Tibial nerve (tissue), 4 donors: Measurements from ENCODE around the gene PRLH. TPM values are rescaled to one million over a fixed set of nuclear protein-coding genes. Genes with fewer than 3 reads are reported as not detected.

Source experiments
- DNase-seq, 2 donors: peaks; one replicate each; pipeline ENCODE4 v3.0.0-alpha.2; 2019; ENCODE audit warnings: low spot score in 2 of 2
- H3K27ac ChIP-seq, 4 donors: fragments of 200-600 bp; sonication (generic) in 3 of 4; one replicate each; pipeline ENCODE4 v1.5.1; 2017 to 2019; ENCODE audit warnings: mild to moderate bottlenecking in 1 of 4
- H3K27me3 ChIP-seq, 2 donors: fragments of 200-600 bp; sonication (generic) in 1 of 2; one replicate each; pipeline versions ENCODE4 v1.5.1 to v1.6.0; 2017 to 2019
- H3K36me3 ChIP-seq, 3 donors: fragments of 200-600 bp; sonication (generic); one replicate each; pipeline ENCODE4 v1.5.1; 2018 to 2019
- H3K4me1 ChIP-seq, 4 donors: fragments of 200-600 bp; sonication (generic) in 3 of 4; one replicate each; pipeline ENCODE4 v1.5.1; 2017 to 2019
- H3K4me3 ChIP-seq, 4 donors: fragments of 200-600 bp; sonication (generic) in 3 of 4; one replicate each; pipeline ENCODE4 v1.5.1; 2017 to 2019; ENCODE audit warnings: mild to moderate bottlenecking in 1 of 4, moderate library complexity in 1 of 4
- H3K9me3 ChIP-seq, 4 donors: fragments of 200-600 bp; sonication (generic) in 3 of 4; one replicate each; pipeline ENCODE4 v1.5.1; 2017 to 2019
- CTCF ChIP-seq, 5 experiments: fragments of 200-600 bp in 3 of 5; fragments of 450-650 bp in 2 of 5; sonication (generic) in 3 of 5; IDR thresholded peaks; one replicate each; pipeline ENCODE4 v1.5.1; 2016 to 2019; ENCODE audit warnings: antibody characterized with exemption in 5 of 5, mild to moderate bottlenecking in 3 of 5, moderate library complexity in 2 of 5
- EP300 ChIP-seq, 2 donors: sonication (generic); formaldehyde crosslinking; IDR thresholded peaks; one replicate each; pipeline ENCODE4 v1.6.1; 2017; ENCODE audit warnings: antibody characterized with exemption in 2 of 2, mild to moderate bottlenecking in 1 of 2
- POLR2A ChIP-seq, 2 donors: fragments of 450-650 bp; IDR thresholded peaks; one replicate each; pipeline ENCODE4 v1.6.1; 2017; ENCODE audit warnings: antibody characterized with exemption in 2 of 2, mild to moderate bottlenecking in 2 of 2, moderate library complexity in 2 of 2
- WGBS, 2 donors: methylation state at CpG; one replicate each; pipeline ENCODE4 v1.1.5; 2018; 5-methylcytosine and 5-hydroxymethylcytosine counted together
- total RNA-seq, 4 donors: library from RNA; depleted of rRNA; stranded (reverse); fragments of >200 nt; gene quantifications; one replicate each; pipeline ENCODE4 v1.1.0, GENCODE V29; 2016

PRLH gene
- total RNA-seq, 4 donors from 2014 or later: not detected

GRCh38 chr2:237546040-237546875 lies 20.1 kb upstream of the PRLH start:
- TF ChIP-seq EP300 (IDR thresholded peaks at IDR 0.05) (no peak), CTCF (IDR thresholded peaks at IDR 0.05) (no peak), POLR2A (IDR thresholded peaks at IDR 0.05) (no peak)
- Histone ChIP-seq H3K4me3 (no peak overlapping the region), H3K27me3 (no peaks in the 10 kb centered on the region), H3K4me1 (peaks cover 0 to under 1% (median 0%) of the 10 kb centered on the region in 4 donors), H3K36me3 (peaks cover 0 to 8% (median 0%) of the 10 kb centered on the region in 3 donors), H3K9me3 (peaks cover 0 to 7% (median 0%) of the 10 kb centered on the region in 4 donors), H3K27ac (no peak overlapping the region)
- 67 to 75% methylated on average over 8 of the region's 8 CpGs for WGBS, 2 donors
- no peak for DNase-seq

- Histone ChIP-seq H3K9me3 (peaks cover 0 to 6% (median 0%) of the 10 kb centered on the region in 4 donors), H3K27ac (no peak overlapping the region), H3K36me3 (peaks cover 0 to 11% (median 0%) of the 10 kb centered on the region in 3 donors), H3K4me3 (no peak overlapping the region), H3K4me1 (no peaks in the 10 kb centered on the region), H3K27me3 (no peaks in the 10 kb centered on the region)
- 69 to 73% methylated on average over 13 of the region's 13 CpGs for WGBS, 2 donors
- no peak for DNase-seq
- TF ChIP-seq CTCF (IDR thresholded peaks at IDR 0.05) (no peak), POLR2A (IDR thresholded peaks at IDR 0.05) (no peak), EP300 (IDR thresholded peaks at IDR 0.05) (no peak)
These were observed 19.4 kb upstream of the PRLH start for GRCh38 chr2:237546876-237547395.

DNA sequence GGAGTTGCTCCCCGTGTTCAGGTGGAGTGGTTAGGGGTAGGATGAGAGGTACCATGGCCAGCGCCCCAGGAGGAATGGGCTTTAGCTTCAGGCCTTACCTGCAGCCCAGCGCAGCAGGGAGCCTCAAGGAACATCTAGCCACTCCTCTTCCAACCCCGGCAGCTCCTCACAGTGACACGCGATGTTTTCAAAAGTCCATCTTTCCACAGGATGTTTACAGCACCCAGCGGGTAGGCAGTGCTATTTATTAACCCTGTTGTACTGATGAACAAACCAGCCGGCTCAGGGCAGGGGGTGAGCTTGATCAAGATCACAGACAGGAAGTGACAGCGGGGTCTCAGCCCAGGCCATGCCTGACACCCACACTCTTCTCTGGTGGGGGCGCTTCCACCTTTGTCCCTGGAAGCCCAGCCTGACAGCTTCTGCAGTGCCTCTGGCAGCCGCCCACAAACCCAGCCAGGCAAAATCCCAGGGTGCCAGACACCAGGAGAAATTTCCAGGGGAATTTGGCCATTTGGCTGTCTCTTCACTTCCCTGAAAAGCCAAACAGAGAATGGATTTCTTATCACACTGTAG lies 18.4 kb upstream of the PRLH start:
- Histone ChIP-seq H3K4me3 (no peak overlapping the region), H3K27ac (no peak overlapping the region), H3K36me3 (peaks cover 0 to 14% (median 0%) of the 10 kb centered on the region in 3 donors), H3K4me1 (no peaks in the 10 kb centered on the region), H3K27me3 (no peaks in the 10 kb centered on the region), H3K9me3 (no peaks in the 10 kb centered on the region)
- 57 to 66% methylated on average over 10 to 11 of the region's 11 CpGs for WGBS, 2 donors
- DNase-seq: no peak
- TF ChIP-seq CTCF (IDR thresholded peaks at IDR 0.05) (no peak), EP300 (IDR thresholded peaks at IDR 0.05) (no peak), POLR2A (IDR thresholded peaks at IDR 0.05) (no peak)

DNA sequence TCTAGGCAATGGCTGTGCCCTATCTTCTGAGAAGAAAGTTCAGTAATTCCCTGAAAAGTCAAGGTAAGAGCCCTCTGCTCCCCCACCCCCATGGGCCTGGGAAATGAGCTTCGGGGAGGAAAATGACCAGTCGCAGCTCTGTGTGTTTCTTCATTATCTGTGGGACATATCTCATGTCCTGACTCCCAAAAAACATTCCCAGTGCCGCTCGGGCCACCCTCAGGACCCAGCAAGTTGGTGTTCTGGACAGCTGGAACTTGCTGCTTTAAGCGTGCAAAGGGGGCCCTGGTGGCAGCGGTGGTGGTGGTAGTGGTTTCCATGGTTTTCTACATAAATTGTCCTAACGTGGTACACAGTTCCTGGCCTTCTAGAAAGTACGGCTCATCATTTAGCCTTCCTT lies 17.2 kb upstream of the PRLH start:
- DNase-seq: no peak
- Histone ChIP-seq H3K27ac (no peak overlapping the region), H3K27me3 (no peaks in the 10 kb centered on the region), H3K4me3 (no peak overlapping the region), H3K9me3 (peaks cover 0 to 4% (median 0%) of the 10 kb centered on the region in 4 donors), H3K4me1 (no peaks in the 10 kb centered on the region), H3K36me3 (peaks cover 0 to 27% (median 0%) of the 10 kb centered on the region in 3 donors)
- WGBS, 2 donors: 82 to 84% methylated on average over 8 of the region's 8 CpGs
- TF ChIP-seq EP300 (IDR thresholded peaks at IDR 0.05) (no peak), CTCF (IDR thresholded peaks at IDR 0.05) (no peak), POLR2A (IDR thresholded peaks at IDR 0.05) (no peak)
